Measurements from ENCODE around the gene IFNGR2. TPM values are rescaled to one million over a fixed set of nuclear protein-coding genes. Genes with fewer than 3 reads are reported as not detected.

The IFNGR2 gene
- total RNA-seq, 1 experiment from 2014 or later, result 47.9 TPM

Other genes with a start within 250 kb of the IFNGR2 start
- gene IFNAR2, start 173.5 kb upstream of the IFNGR2 start, total RNA-seq (2021; ENCODE audit: unreplicated experiment), result 18.2 TPM
- 17.7 TPM for gene IL10RB, start 137.0 kb upstream of the IFNGR2 start, total RNA-seq (2021; ENCODE audit: unreplicated experiment)
- gene IFNAR1, start 78.4 kb upstream of the IFNGR2 start, total RNA-seq (2021; ENCODE audit: unreplicated experiment), result 23.8 TPM
- 18.5 TPM for gene TMEM50B, start 76.6 kb downstream of the IFNGR2 start, total RNA-seq (2021; ENCODE audit: unreplicated experiment)
- gene DNAJC28, start 88.3 kb downstream of the IFNGR2 start, total RNA-seq (2021; ENCODE audit: unreplicated experiment), result 1.5 TPM
- gene GART, start 138.7 kb downstream of the IFNGR2 start, total RNA-seq (2021; ENCODE audit: unreplicated experiment), result 132 TPM
- gene SON, start 139.6 kb downstream of the IFNGR2 start, total RNA-seq (2021; ENCODE audit: unreplicated experiment), result 183 TPM
- gene DONSON, start 185.3 kb downstream of the IFNGR2 start, total RNA-seq (2021; ENCODE audit: unreplicated experiment), result 21.9 TPM
- 24.8 TPM for gene CRYZL1, start 238.3 kb downstream of the IFNGR2 start, total RNA-seq (2021; ENCODE audit: unreplicated experiment)
- 50.3 TPM for gene ITSN1, start 239.1 kb downstream of the IFNGR2 start, total RNA-seq (2021; ENCODE audit: unreplicated experiment)